ENCODE results near the gene SZRD1.

The SZRD1 gene

GRCh38 chr1:16447641-16448040 is 80.6 kb downstream of the SZRD1 start:
- H3K27me3 Mint-ChIP-seq (ENCODE audit: low read depth, poor library complexity): no peaks in the 10 kb centered on the region
- no peak overlapping the region for H3K4me3 Mint-ChIP-seq
- peaks cover 4% of the 10 kb centered on the region for H3K4me1 Mint-ChIP-seq
- peaks cover 78% of the 10 kb centered on the region for H3K36me3 Mint-ChIP-seq (ENCODE audit: low read depth)
- DNase-seq: no peak
- H3K9me3 Mint-ChIP-seq: no peaks in the 10 kb centered on the region
- H3K27ac Mint-ChIP-seq: peak overlapping the region; percentile 68
- TF ChIP-seq CTCF (IDR thresholded peaks at IDR 0.05): no peak

Measured in nephron progenitor cell (in vitro differentiated cells).